RWPE2 (cell line): Measurements from ENCODE around the gene IQCE.
"Not testable (repeated sequence)": the region's sequence is repeated elsewhere in the genome, so short reads cannot be mapped to it uniquely, and the experiment has no call there.

Source experiments
- ATAC-seq: fragments of 200-7000 bp; cut with Tn5 transposase; 3 replicates; pipeline ENCODE4 v1.9.1; 2021; ENCODE audit warnings: low read depth
- DNase-seq: peaks from one replicate; pipeline ENCODE4 v3.0.0-alpha.2; 2020; ENCODE audit warnings: low spot score
- H3K27ac ChIP-seq: fragments of 450-650 bp; 2 replicates; pipeline ENCODE4 v1.5.1; 2017; ENCODE audit warnings: mild to moderate bottlenecking; ENCODE audit not compliant: poor library complexity, severe bottlenecking
- H3K27me3 ChIP-seq: fragments of 250-450 bp; sonication (Bioruptor Pico); 2 replicates; pipeline ENCODE4 v1.5.1; 2021; ENCODE audit warnings: mild to moderate bottlenecking, moderate library complexity; ENCODE audit not compliant: insufficient read depth, poor library complexity, severe bottlenecking
- H3K36me3 ChIP-seq: fragments of 250-450 bp; sonication (Bioruptor Pico); 2 replicates; pipeline ENCODE4 v1.5.1; 2020; ENCODE audit warnings: low read depth, mild to moderate bottlenecking, moderate library complexity
- H3K4me1 ChIP-seq: fragments of 250-450 bp; sonication (Bioruptor Pico); 2 replicates; pipeline ENCODE4 v1.5.1; 2021; ENCODE audit warnings: mild to moderate bottlenecking, moderate library complexity; ENCODE audit not compliant: insufficient read depth, poor library complexity, severe bottlenecking
- H3K4me3 ChIP-seq: fragments of 250-450 bp; sonication (Bioruptor Pico); 2 replicates; pipeline ENCODE4 v1.5.1; 2021; ENCODE audit warnings: mild to moderate bottlenecking, moderate library complexity; ENCODE audit not compliant: severe bottlenecking
- H3K9me3 ChIP-seq: fragments of 250-450 bp; sonication (Bioruptor Pico); 2 replicates; pipeline ENCODE4 v1.5.1; 2021; ENCODE audit warnings: mild to moderate bottlenecking, moderate library complexity; ENCODE audit not compliant: severe bottlenecking
- CTCF ChIP-seq: fragments of 450-650 bp; IDR thresholded peaks from one replicate; pipeline ENCODE4 v1.5.1; 2017; ENCODE audit warnings: mild to moderate bottlenecking, moderate library complexity; ENCODE audit not compliant: poor library complexity, severe bottlenecking

IQCE gene

GRCh38 chr7:2586326-2587020 lies 27.7 kb downstream of the IQCE start:
- TF ChIP-seq CTCF: no peak
- no peak overlapping the region for H3K27ac ChIP-seq
- ATAC-seq (no peak), DNase-seq (no peak)
- H3K9me3 ChIP-seq: no peaks in the 10 kb centered on the region
- H3K36me3 ChIP-seq: peaks cover 4% of the 10 kb centered on the region; the same call in 1 of the 2 replicates
- H3K27me3 ChIP-seq: no peaks in the 10 kb centered on the region
- H3K4me3 ChIP-seq: no peak overlapping the region
- H3K4me1 ChIP-seq: no peaks in the 10 kb centered on the region

- Histone ChIP-seq H3K36me3 (peaks cover 4% of the 10 kb centered on the region; the same call in 1 of the 2 replicates), H3K9me3 (no peaks in the 10 kb centered on the region), H3K27me3 (no peaks in the 10 kb centered on the region), H3K27ac (no peak overlapping the region), H3K4me1 (no peaks in the 10 kb centered on the region), H3K4me3 (no peak overlapping the region)
- DNase-seq: no peak
- no peak for ATAC-seq
- TF ChIP-seq CTCF: no peak
Measured at GRCh38 chr7:2587134-2587533, 28.4 kb downstream of the IQCE start.

GRCh38 chr7:2587778-2588177 lies 29.0 kb downstream of the IQCE start:
- no peak for DNase-seq
- Histone ChIP-seq H3K9me3 (no peaks in the 10 kb centered on the region), H3K27ac (no peak overlapping the region), H3K4me1 (no peaks in the 10 kb centered on the region), H3K36me3 (peaks cover 4% of the 10 kb centered on the region), H3K27me3 (no peaks in the 10 kb centered on the region), H3K4me3 (no peak overlapping the region)
- no peak for TF ChIP-seq CTCF
- ATAC-seq: no peak

- peaks cover 8% of the 10 kb centered on the region for H3K36me3 ChIP-seq
- no peak overlapping the region for H3K27ac ChIP-seq
- H3K4me1 ChIP-seq: no peaks in the 10 kb centered on the region
- no peaks in the 10 kb centered on the region for H3K9me3 ChIP-seq
- H3K27me3 ChIP-seq: no peaks in the 10 kb centered on the region
- TF ChIP-seq CTCF: no peak
- no peak for DNase-seq
- H3K4me3 ChIP-seq: no peak overlapping the region
- ATAC-seq: no peak
Measured at GRCh38 chr7:2589341-2589740, 30.6 kb downstream of the IQCE start.

- H3K36me3 ChIP-seq: peaks cover 11% of the 10 kb centered on the region
- H3K27ac ChIP-seq, DNase-seq, H3K4me3 ChIP-seq, H3K9me3 ChIP-seq, H3K4me1 ChIP-seq, ATAC-seq, H3K27me3 ChIP-seq: not testable (repeated sequence)
Measured at GRCh38 chr7:2589941-2590340, 31.2 kb downstream of the IQCE start.
